ENCODE data around the gene DRAM1. TPM values are rescaled to one million over a fixed set of nuclear protein-coding genes. Genes with fewer than 3 reads are reported as not detected.

DRAM1 gene
- total RNA-seq, 4 donors from 2014 or later = 22.3 to 37.5 (median 25.4) TPM

DNA sequence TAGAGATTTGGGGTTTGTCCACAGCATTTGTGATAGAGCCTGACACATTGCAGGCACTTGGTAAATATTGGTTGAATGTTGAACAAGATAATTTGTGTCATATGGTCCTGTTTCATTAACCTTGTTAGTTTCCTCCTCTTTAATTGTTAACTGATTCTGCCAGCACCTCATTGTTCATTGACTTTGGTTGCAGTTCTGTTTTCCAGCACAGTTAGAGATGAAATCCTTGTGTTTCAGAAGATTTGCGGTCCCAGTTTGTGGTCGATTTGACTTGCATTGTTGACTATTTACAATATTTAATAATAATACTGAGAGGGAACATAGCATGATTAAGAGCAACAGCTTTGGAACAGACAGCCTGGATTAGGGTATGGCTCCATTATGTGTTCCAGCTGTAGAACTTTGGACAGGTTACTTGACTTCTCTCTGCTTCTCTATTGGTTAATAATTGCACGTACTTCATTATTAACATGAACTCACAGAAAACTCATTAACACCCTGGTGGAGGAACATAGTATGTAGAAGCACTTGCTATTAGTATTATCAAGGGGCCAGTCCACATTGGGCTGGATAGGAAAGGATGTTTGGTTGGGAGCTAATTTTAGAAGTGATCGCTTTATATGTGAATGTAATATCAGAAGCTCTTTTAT lies 8.7 kb downstream of the DRAM1 start:
- ATAC-seq (ENCODE audit: low FRiP score) (no peak), DNase-seq (ENCODE audit: low spot score) (no peak)
- TF ChIP-seq, protein P1, sequence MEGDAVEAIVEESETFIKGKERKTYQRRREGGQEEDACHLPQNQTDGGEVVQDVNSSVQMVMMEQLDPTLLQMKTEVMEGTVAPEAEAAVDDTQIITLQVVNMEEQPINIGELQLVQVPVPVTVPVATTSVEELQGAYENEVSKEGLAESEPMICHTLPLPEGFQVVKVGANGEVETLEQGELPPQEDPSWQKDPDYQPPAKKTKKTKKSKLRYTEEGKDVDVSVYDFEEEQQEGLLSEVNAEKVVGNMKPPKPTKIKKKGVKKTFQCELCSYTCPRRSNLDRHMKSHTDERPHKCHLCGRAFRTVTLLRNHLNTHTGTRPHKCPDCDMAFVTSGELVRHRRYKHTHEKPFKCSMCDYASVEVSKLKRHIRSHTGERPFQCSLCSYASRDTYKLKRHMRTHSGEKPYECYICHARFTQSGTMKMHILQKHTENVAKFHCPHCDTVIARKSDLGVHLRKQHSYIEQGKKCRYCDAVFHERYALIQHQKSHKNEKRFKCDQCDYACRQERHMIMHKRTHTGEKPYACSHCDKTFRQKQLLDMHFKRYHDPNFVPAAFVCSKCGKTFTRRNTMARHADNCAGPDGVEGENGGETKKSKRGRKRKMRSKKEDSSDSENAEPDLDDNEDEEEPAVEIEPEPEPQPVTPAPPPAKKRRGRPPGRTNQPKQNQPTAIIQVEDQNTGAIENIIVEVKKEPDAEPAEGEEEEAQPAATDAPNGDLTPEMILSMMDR (IDR thresholded peaks at IDR 0.05) = no peak

DNA sequence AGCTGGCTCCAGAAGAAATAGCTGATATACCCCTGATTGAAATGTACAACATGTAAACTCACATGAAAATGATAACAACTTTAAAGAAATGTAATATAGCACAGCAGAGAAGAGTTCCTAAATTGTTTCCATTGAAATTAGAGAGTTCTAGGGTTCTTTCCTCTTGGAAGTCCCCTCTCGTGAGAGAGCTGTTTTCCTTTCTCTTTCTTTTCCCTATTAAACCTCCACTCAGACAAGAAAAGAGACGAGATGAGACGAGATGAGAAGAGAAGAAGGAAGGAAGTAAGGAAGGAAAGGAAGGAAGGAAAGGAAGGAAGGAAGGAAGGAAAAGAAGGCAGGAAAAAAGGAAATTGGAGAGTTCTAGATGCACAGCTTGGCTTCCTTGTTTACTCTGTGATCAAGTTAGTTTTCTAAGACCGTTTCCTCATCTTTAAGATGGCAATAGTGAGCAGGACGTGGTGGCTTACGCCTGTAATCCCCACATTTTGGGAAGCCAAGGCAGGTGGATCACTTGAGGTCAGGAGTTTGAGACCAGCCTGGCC lies 11.9 kb downstream of the DRAM1 start:
- no peak for ATAC-seq (ENCODE audit: low FRiP score)
- no peak for DNase-seq (ENCODE audit: low spot score)
- TF ChIP-seq, protein P1 (IDR thresholded peaks at IDR 0.05) = no peak

DNA sequence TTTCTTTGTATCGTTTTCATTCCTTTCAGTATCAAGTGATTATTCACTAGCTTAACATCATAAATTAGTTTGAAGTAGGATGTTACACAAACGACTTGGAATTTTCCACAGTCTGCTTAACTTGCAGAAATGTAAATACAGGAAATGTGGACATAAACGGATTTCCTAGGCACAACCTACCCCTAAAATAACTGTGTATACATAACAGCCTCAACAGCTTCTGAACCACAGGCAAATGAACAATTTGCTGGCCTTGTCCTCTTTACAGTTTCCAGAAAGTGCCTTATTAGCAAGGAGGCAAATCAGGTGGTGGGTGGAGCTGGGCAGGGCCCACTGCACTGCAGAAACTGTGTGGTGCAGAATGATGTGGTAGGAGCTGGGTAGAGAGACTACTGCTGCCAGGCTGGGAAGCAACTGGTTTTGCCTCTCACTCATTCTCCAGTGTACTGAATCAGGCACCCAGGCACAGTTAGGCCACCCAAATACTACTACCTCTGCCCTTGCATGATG lies 14.1 kb downstream of the DRAM1 start:
- TF ChIP-seq, protein P1 (IDR thresholded peaks at IDR 0.05) = no peak
- DNase-seq (ENCODE audit: low spot score) = no peak
- ATAC-seq (ENCODE audit: low FRiP score) = no peak

DNA sequence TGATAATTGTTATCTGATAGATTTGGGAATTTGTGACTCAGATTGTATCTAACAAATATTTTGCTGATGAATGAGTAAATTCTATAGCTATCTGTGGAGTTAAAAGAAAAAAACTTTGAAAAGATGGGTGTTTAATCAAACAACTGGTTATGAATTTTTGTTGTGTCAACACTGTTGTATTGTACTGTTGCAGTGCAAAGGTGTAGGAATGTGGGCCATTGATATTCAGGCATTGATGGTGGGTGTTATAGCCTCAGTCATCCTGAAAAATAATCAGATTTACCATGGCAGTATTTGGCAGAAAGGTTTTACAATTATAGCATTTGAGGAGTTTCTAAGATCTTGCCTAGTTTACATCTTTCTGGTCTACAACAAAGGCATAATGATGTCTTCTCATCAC lies 15.4 kb downstream of the DRAM1 start:
- ATAC-seq (ENCODE audit: low FRiP score) (no peak), DNase-seq (ENCODE audit: low spot score) (no peak)
- TF ChIP-seq, protein P1 (IDR thresholded peaks at IDR 0.05) = no peak

DNA sequence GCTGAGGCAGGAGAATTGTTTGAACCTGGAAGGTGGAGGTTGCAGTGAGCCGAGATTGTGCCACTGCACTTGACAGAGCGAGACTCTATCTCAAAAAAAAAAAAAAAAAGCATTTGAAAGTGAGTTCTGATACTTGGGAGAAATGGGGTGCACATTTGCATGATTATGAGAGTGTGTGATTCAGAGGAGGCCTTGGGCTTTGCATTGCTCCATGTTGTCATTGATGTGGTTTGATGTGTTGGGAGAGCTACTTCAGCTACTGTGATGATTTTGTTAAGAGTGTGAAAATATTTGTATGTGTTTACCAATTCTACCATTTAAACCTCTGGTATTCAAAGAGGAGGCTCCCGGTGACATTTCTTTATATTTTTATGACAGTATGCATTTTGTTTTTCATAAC lies 24.4 kb downstream of the DRAM1 start:
- DNase-seq (ENCODE audit: low spot score) (no peak), ATAC-seq (ENCODE audit: low FRiP score) (no peak)
- TF ChIP-seq, protein P1 (IDR thresholded peaks at IDR 0.05) = no peak

DNA sequence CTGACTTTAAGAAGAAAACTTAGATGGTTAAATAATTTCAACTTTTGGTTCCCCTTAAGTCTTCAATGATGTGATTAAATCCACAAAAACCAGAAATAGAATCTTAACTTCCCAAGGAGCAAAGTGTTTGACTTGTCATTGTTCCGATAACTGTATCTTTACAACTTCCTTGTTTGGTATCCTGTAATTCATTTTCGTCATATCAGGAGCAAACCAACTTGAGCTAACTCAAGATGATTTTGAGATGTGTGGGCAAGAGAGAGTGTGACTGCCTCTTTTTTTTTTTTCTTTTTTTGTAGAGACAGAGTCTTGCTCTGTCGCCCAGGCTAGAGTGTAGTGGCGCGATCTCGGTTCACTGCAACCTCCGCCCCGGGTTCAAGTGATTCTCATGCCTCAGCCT lies 25.3 kb downstream of the DRAM1 start:
- DNase-seq (ENCODE audit: low spot score) (no peak), ATAC-seq (ENCODE audit: low FRiP score) (no peak)
- TF ChIP-seq, protein P1 (IDR thresholded peaks at IDR 0.05) = no peak

DNA sequence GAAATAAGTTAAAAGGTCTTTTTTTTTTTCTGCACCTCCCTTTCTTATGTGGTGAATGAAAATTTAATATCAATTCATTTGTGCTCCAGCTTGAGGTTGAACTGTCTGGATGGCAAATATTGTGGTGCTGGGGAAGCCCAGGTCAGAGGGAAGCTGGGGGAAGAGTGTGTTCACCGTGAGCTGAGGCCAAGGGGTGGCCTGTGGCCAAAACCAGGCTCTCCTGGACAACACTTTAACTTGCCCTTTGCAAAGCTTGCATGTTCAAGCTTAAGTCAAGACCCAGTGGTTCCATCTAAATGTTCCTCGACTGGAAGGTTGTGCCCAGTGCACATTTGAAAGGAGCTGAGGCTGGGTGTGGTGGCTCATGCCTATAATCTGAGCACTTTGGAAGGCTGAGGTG lies 28.8 kb downstream of the DRAM1 start:
- DNase-seq (ENCODE audit: low spot score) (no peak), ATAC-seq (ENCODE audit: low FRiP score) (no peak)
- TF ChIP-seq, protein P1 (IDR thresholded peaks at IDR 0.05) = no peak

Measured in omental fat pad (tissue), 4 donors.